ENCODE data around the gene TTLL11.

The TTLL11 gene

GRCh38 chr9:121902461-121903135 is 190.5 kb downstream of the TTLL11 start:
- H3K79me2 ChIP-seq (ENCODE audit: control insufficient read depth, insufficient read depth, low read length), result no peaks in the 10 kb centered on the region
- H2BK15ac ChIP-seq (replicated peaks; ENCODE audit: low read depth), result no peak overlapping the region
- no peaks in the 10 kb centered on the region for H3K27me3 ChIP-seq (ENCODE audit: insufficient read depth, low read length, poor library complexity)
- H3K79me1 ChIP-seq (ENCODE audit: low read length), result no peaks in the 10 kb centered on the region
- no peak overlapping the region for H3K56ac ChIP-seq (ENCODE audit: low read length)
- H3K18ac ChIP-seq (ENCODE audit: low read length), result no peak overlapping the region
- no peak overlapping the region for H3K27ac ChIP-seq (ENCODE audit: low read depth, low read length)
- DNase-seq, result no peak
- no peak overlapping the region for H2AK5ac ChIP-seq (ENCODE audit: low read length)
- H3K23ac ChIP-seq (ENCODE audit: low read length), result no peak overlapping the region
- H2BK5ac ChIP-seq (ENCODE audit: low read length), result no peak overlapping the region
- no peak overlapping the region for H2BK120ac ChIP-seq (ENCODE audit: low read depth, low read length)
- no peak overlapping the region for H3K4me3 ChIP-seq (ENCODE audit: low read length)
- WGBS (ENCODE audit: extremely low coverage, insufficient coverage, low lambda C conversion rate), result no CpG with 5 or more reads among the region's 7 CpGs
- no peak overlapping the region for H3K4me2 ChIP-seq (ENCODE audit: low read length)
- H3K4me1 ChIP-seq (ENCODE audit: control insufficient read depth, low read depth, low read length), result no peaks in the 10 kb centered on the region
- no peak overlapping the region for H3K4ac ChIP-seq (ENCODE audit: low read depth, low read length)
- H3K36me3 ChIP-seq (ENCODE audit: control insufficient read depth, insufficient read depth, low read length), result no peaks in the 10 kb centered on the region
- H4K8ac ChIP-seq (ENCODE audit: low read depth, low read length), result no peak overlapping the region
- H4K5ac ChIP-seq (ENCODE audit: low read length), result no peak overlapping the region
- no peak overlapping the region for H3K9ac ChIP-seq (ENCODE audit: low read length)

GRCh38 chr9:121901616-121902015 is 191.5 kb downstream of the TTLL11 start:
- no peak overlapping the region for H3K4me2 ChIP-seq (ENCODE audit: low read length)
- H2AK5ac ChIP-seq (ENCODE audit: low read length), result no peak overlapping the region
- H3K27ac ChIP-seq (ENCODE audit: low read depth, low read length), result no peak overlapping the region
- no peak overlapping the region for H2BK5ac ChIP-seq (ENCODE audit: low read length)
- H3K4ac ChIP-seq (ENCODE audit: low read depth, low read length), result no peak overlapping the region
- no peaks in the 10 kb centered on the region for H3K36me3 ChIP-seq (ENCODE audit: control insufficient read depth, insufficient read depth, low read length)
- DNase-seq, result no peak
- H3K4me3 ChIP-seq (ENCODE audit: low read length), result no peak overlapping the region
- H3K4me1 ChIP-seq (ENCODE audit: control insufficient read depth, low read depth, low read length), result no peaks in the 10 kb centered on the region
- H3K23ac ChIP-seq (ENCODE audit: low read length), result no peak overlapping the region
- no peak overlapping the region for H2BK15ac ChIP-seq (replicated peaks; ENCODE audit: low read depth)
- H4K5ac ChIP-seq (ENCODE audit: low read length), result no peak overlapping the region
- H3K18ac ChIP-seq (ENCODE audit: low read length), result no peak overlapping the region
- H2BK120ac ChIP-seq (ENCODE audit: low read depth, low read length), result no peak overlapping the region
- WGBS (ENCODE audit: extremely low coverage, insufficient coverage, low lambda C conversion rate), result no CpG with 5 or more reads among the region's 3 CpGs
- H3K79me1 ChIP-seq (ENCODE audit: low read length), result no peaks in the 10 kb centered on the region
- H3K27me3 ChIP-seq (ENCODE audit: insufficient read depth, low read length, poor library complexity), result no peaks in the 10 kb centered on the region
- no peak overlapping the region for H3K9ac ChIP-seq (ENCODE audit: low read length)
- no peak overlapping the region for H3K56ac ChIP-seq (ENCODE audit: low read length)
- H3K79me2 ChIP-seq (ENCODE audit: control insufficient read depth, insufficient read depth, low read length), result no peaks in the 10 kb centered on the region
- H4K8ac ChIP-seq (ENCODE audit: low read depth, low read length), result no peak overlapping the region

DNA sequence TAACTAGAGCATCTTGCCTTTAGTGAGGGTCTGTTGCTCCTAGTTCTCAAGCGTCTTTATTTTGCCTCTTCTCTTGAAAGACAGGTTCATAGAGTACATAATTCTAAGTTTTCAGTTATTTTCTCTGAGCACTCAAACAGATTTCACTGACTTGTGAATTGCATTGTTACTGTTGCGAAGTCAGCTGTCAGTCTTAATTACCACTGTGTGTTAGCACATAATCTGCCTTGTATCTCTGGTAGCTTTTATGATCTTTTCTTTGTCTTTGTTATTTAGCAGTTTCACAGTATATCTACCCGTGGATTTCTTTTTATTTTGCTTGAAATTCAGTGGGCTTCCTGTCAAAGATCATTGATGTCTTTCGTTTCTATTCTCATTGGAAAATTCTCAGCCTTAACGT is 192.9 kb downstream of the TTLL11 start:
- H3K79me2 ChIP-seq (ENCODE audit: control insufficient read depth, insufficient read depth, low read length), result no peaks in the 10 kb centered on the region
- H3K27me3 ChIP-seq (ENCODE audit: insufficient read depth, low read length, poor library complexity), result no peaks in the 10 kb centered on the region
- H4K8ac ChIP-seq (ENCODE audit: low read depth, low read length), result no peak overlapping the region
- H3K4me2 ChIP-seq (ENCODE audit: low read length), result no peak overlapping the region
- no peak overlapping the region for H4K5ac ChIP-seq (ENCODE audit: low read length)
- no peaks in the 10 kb centered on the region for H3K4me1 ChIP-seq (ENCODE audit: control insufficient read depth, low read depth, low read length)
- no peak overlapping the region for H2BK120ac ChIP-seq (ENCODE audit: low read depth, low read length)
- no peak overlapping the region for H3K18ac ChIP-seq (ENCODE audit: low read length)
- H2BK5ac ChIP-seq (ENCODE audit: low read length), result no peak overlapping the region
- no CpG with 5 or more reads among the region's 5 CpGs for WGBS (ENCODE audit: extremely low coverage, insufficient coverage, low lambda C conversion rate)
- no peaks in the 10 kb centered on the region for H3K79me1 ChIP-seq (ENCODE audit: low read length)
- no peaks in the 10 kb centered on the region for H3K36me3 ChIP-seq (ENCODE audit: control insufficient read depth, insufficient read depth, low read length)
- no peak overlapping the region for H3K9ac ChIP-seq (ENCODE audit: low read length)
- no peak overlapping the region for H3K4ac ChIP-seq (ENCODE audit: low read depth, low read length)
- H3K23ac ChIP-seq (ENCODE audit: low read length), result no peak overlapping the region
- H3K4me3 ChIP-seq (ENCODE audit: low read length), result no peak overlapping the region
- no peak overlapping the region for H2BK15ac ChIP-seq (replicated peaks; ENCODE audit: low read depth)
- no peak for DNase-seq
- no peak overlapping the region for H2AK5ac ChIP-seq (ENCODE audit: low read length)
- no peak overlapping the region for H3K56ac ChIP-seq (ENCODE audit: low read length)
- H3K27ac ChIP-seq (ENCODE audit: low read depth, low read length), result no peak overlapping the region

GRCh38 chr9:121898856-121899255 is 194.3 kb downstream of the TTLL11 start:
- DNase-seq, result no peak
- Histone ChIP-seq H3K56ac (ENCODE audit: low read length) (no peak overlapping the region), H3K79me1 (ENCODE audit: low read length) (no peaks in the 10 kb centered on the region), H3K23ac (ENCODE audit: low read length) (no peak overlapping the region), H2AK5ac (ENCODE audit: low read length) (no peak overlapping the region), H2BK15ac (replicated peaks; ENCODE audit: low read depth) (no peak overlapping the region), H2BK5ac (ENCODE audit: low read length) (no peak overlapping the region), H3K4me2 (ENCODE audit: low read length) (no peak overlapping the region), H3K4me3 (ENCODE audit: low read length) (no peak overlapping the region), H3K4ac (ENCODE audit: low read depth, low read length) (no peak overlapping the region), H3K79me2 (ENCODE audit: control insufficient read depth, insufficient read depth, low read length) (no peaks in the 10 kb centered on the region), H4K5ac (ENCODE audit: low read length) (no peak overlapping the region), H3K18ac (ENCODE audit: low read length) (no peak overlapping the region), H3K27ac (ENCODE audit: low read depth, low read length) (no peak overlapping the region), H3K36me3 (ENCODE audit: control insufficient read depth, insufficient read depth, low read length) (no peaks in the 10 kb centered on the region), H4K8ac (ENCODE audit: low read depth, low read length) (no peak overlapping the region), H3K9ac (ENCODE audit: low read length) (no peak overlapping the region), H3K27me3 (ENCODE audit: insufficient read depth, low read length, poor library complexity) (no peaks in the 10 kb centered on the region), H3K4me1 (ENCODE audit: control insufficient read depth, low read depth, low read length) (no peaks in the 10 kb centered on the region), H2BK120ac (ENCODE audit: low read depth, low read length) (no peak overlapping the region)
- no CpG with 5 or more reads among the region's 4 CpGs for WGBS (ENCODE audit: extremely low coverage, insufficient coverage, low lambda C conversion rate)

GRCh38 chr9:121897140-121897539 is 196.0 kb downstream of the TTLL11 start:
- Histone ChIP-seq H2BK120ac (ENCODE audit: low read depth, low read length) (no peak overlapping the region), H3K79me1 (ENCODE audit: low read length) (no peaks in the 10 kb centered on the region), H2BK5ac (ENCODE audit: low read length) (no peak overlapping the region), H3K36me3 (ENCODE audit: control insufficient read depth, insufficient read depth, low read length) (no peaks in the 10 kb centered on the region), H4K5ac (ENCODE audit: low read length) (no peak overlapping the region), H3K18ac (ENCODE audit: low read length) (no peak overlapping the region), H3K79me2 (ENCODE audit: control insufficient read depth, insufficient read depth, low read length) (no peaks in the 10 kb centered on the region), H4K8ac (ENCODE audit: low read depth, low read length) (no peak overlapping the region), H3K27me3 (ENCODE audit: insufficient read depth, low read length, poor library complexity) (no peaks in the 10 kb centered on the region), H3K4me1 (ENCODE audit: control insufficient read depth, low read depth, low read length) (no peaks in the 10 kb centered on the region), H3K4me3 (ENCODE audit: low read length) (no peak overlapping the region), H3K27ac (ENCODE audit: low read depth, low read length) (no peak overlapping the region), H2AK5ac (ENCODE audit: low read length) (no peak overlapping the region), H2BK15ac (replicated peaks; ENCODE audit: low read depth) (no peak overlapping the region), H3K4me2 (ENCODE audit: low read length) (no peak overlapping the region), H3K23ac (ENCODE audit: low read length) (no peak overlapping the region), H3K56ac (ENCODE audit: low read length) (no peak overlapping the region), H3K9ac (ENCODE audit: low read length) (no peak overlapping the region), H3K4ac (ENCODE audit: low read depth, low read length) (no peak overlapping the region)
- DNase-seq, result no peak
- WGBS (ENCODE audit: extremely low coverage, insufficient coverage, low lambda C conversion rate), result no CpG with 5 or more reads among the region's 10 CpGs

- no peak overlapping the region for H3K18ac ChIP-seq (ENCODE audit: low read length)
- H3K4me3 ChIP-seq (ENCODE audit: low read length), result no peak overlapping the region
- no peak overlapping the region for H3K4me2 ChIP-seq (ENCODE audit: low read length)
- H3K4me1 ChIP-seq (ENCODE audit: control insufficient read depth, low read depth, low read length), result no peaks in the 10 kb centered on the region
- no peak for DNase-seq
- no peaks in the 10 kb centered on the region for H3K79me1 ChIP-seq (ENCODE audit: low read length)
- no CpG with 5 or more reads among the region's 27 CpGs for WGBS (ENCODE audit: extremely low coverage, insufficient coverage, low lambda C conversion rate)
- H4K8ac ChIP-seq (ENCODE audit: low read depth, low read length), result no peak overlapping the region
- H2BK15ac ChIP-seq (replicated peaks; ENCODE audit: low read depth), result no peak overlapping the region
- no peak overlapping the region for H3K4ac ChIP-seq (ENCODE audit: low read depth, low read length)
- no peak overlapping the region for H4K5ac ChIP-seq (ENCODE audit: low read length)
- H3K27ac ChIP-seq (ENCODE audit: low read depth, low read length), result no peak overlapping the region
- H3K27me3 ChIP-seq (ENCODE audit: insufficient read depth, low read length, poor library complexity), result no peaks in the 10 kb centered on the region
- no peak overlapping the region for H2BK5ac ChIP-seq (ENCODE audit: low read length)
- no peak overlapping the region for H3K56ac ChIP-seq (ENCODE audit: low read length)
- no peaks in the 10 kb centered on the region for H3K36me3 ChIP-seq (ENCODE audit: control insufficient read depth, insufficient read depth, low read length)
- H2AK5ac ChIP-seq (ENCODE audit: low read length), result no peak overlapping the region
- H2BK120ac ChIP-seq (ENCODE audit: low read depth, low read length), result no peak overlapping the region
- no peak overlapping the region for H3K9ac ChIP-seq (ENCODE audit: low read length)
- H3K23ac ChIP-seq (ENCODE audit: low read length), result no peak overlapping the region
- no peaks in the 10 kb centered on the region for H3K79me2 ChIP-seq (ENCODE audit: control insufficient read depth, insufficient read depth, low read length)
Observed at GRCh38 chr9:121896545-121896943, 196.6 kb downstream of the TTLL11 start.
